GM12872 (cell line): ENCODE measurements around the gene SHTN1.

Source experiments
- CTCF ChIP-seq: IDR thresholded peaks from 3 replicates; pipeline ENCODE4 v1.5.1; 2011; ENCODE audit warnings: low read depth, mild to moderate bottlenecking, low read length, moderate library complexity; ENCODE audit not compliant: insufficient read depth

The SHTN1 gene

GRCh38 chr10:116985611-116986010 lies 19.4 kb downstream of the SHTN1 start:
- no peak for TF ChIP-seq CTCF

GRCh38 chr10:116984202-116984990 lies 20.6 kb downstream of the SHTN1 start:
- no peak for TF ChIP-seq CTCF

- no peak for TF ChIP-seq CTCF
These were observed 24.9 kb downstream of the SHTN1 start for GRCh38 chr10:116980041-116980440.

- TF ChIP-seq CTCF, result no peak
These were observed 26.1 kb downstream of the SHTN1 start for GRCh38 chr10:116978901-116979300.

GRCh38 chr10:116974456-116975005 lies 30.5 kb downstream of the SHTN1 start:
- TF ChIP-seq CTCF, result no peak

- TF ChIP-seq CTCF, result no peak
These were observed 31.0 kb downstream of the SHTN1 start for GRCh38 chr10:116973946-116974455.

GRCh38 chr10:116973371-116973905 lies 31.5 kb downstream of the SHTN1 start:
- TF ChIP-seq CTCF, result no peak
